Stimulated activated CD4-positive, alpha-beta T cell treated with anti-CD3 and anti-CD28 coated beads, Interleukin-15, amount 100 ng/mL, for 48 hours (primary cell): ENCODE data around the gene EME2.

Experiments
- DNase-seq, 2 donors: peaks; one replicate each; pipeline ENCODE4 v3.0.0-alpha.2; 2020; ENCODE audit warnings: low read depth in 2 of 2

EME2 gene

GRCh38 chr16:1745181-1745899 lies 27.3 kb upstream of the EME2 start:
- DNase-seq, result no peak

- DNase-seq, result no peak
Measured at GRCh38 chr16:1745900-1746692, 26.5 kb upstream of the EME2 start.

GRCh38 chr16:1746693-1747195 lies 25.9 kb upstream of the EME2 start:
- DNase-seq, result no peak

- no peak for DNase-seq
Measured at GRCh38 chr16:1747934-1748333, 24.7 kb upstream of the EME2 start.

- DNase-seq, result no peak
Measured at GRCh38 chr16:1749152-1750117, 23.2 kb upstream of the EME2 start.

GRCh38 chr16:1751946-1752345 lies 20.7 kb upstream of the EME2 start:
- DNase-seq, result no peak

GRCh38 chr16:1752853-1753252 lies 19.8 kb upstream of the EME2 start:
- no peak for DNase-seq

- no peak for DNase-seq
Measured at GRCh38 chr16:1754204-1754603, 18.4 kb upstream of the EME2 start.

- no peak for DNase-seq
Measured at GRCh38 chr16:1757714-1758461, 14.7 kb upstream of the EME2 start.

- DNase-seq, result no peak
Measured at GRCh38 chr16:1758923-1759322, 13.7 kb upstream of the EME2 start.

GRCh38 chr16:1759511-1759910 lies 13.1 kb upstream of the EME2 start:
- DNase-seq, result no peak

- DNase-seq, result no peak
Measured at GRCh38 chr16:1760911-1761310, 11.7 kb upstream of the EME2 start.

- DNase-seq, result no peak
Measured at GRCh38 chr16:1761751-1762150, 10.9 kb upstream of the EME2 start.

- DNase-seq, result no peak
Measured at GRCh38 chr16:1762196-1762878, 10.3 kb upstream of the EME2 start.

GRCh38 chr16:1762879-1763520 lies 9.6 kb upstream of the EME2 start:
- no peak for DNase-seq

- DNase-seq, result no peak
Measured at GRCh38 chr16:1763521-1764511, 8.8 kb upstream of the EME2 start.

- DNase-seq, result no peak
Measured at GRCh38 chr16:1764971-1765370, 7.6 kb upstream of the EME2 start.

- DNase-seq, result no peak
Measured at GRCh38 chr16:1765826-1766225, 6.8 kb upstream of the EME2 start.

GRCh38 chr16:1766231-1766630 lies 6.4 kb upstream of the EME2 start:
- no peak for DNase-seq
